GM21360 (cell line): ENCODE measurements around the gene DSCAML1.
"Not testable (repeated sequence)": the region's sequence is repeated elsewhere in the genome, so short reads cannot be mapped to it uniquely, and the experiment has no call there.

Experiments used
- ATAC-seq: cut with Tn5 transposase; IDR thresholded peaks from one replicate; pipeline ENCODE4 v1.9.1; 2021; ENCODE audit warnings: mild to moderate bottlenecking, moderate library complexity; ENCODE audit not compliant: unreplicated experiment

DSCAML1 gene

DNA sequence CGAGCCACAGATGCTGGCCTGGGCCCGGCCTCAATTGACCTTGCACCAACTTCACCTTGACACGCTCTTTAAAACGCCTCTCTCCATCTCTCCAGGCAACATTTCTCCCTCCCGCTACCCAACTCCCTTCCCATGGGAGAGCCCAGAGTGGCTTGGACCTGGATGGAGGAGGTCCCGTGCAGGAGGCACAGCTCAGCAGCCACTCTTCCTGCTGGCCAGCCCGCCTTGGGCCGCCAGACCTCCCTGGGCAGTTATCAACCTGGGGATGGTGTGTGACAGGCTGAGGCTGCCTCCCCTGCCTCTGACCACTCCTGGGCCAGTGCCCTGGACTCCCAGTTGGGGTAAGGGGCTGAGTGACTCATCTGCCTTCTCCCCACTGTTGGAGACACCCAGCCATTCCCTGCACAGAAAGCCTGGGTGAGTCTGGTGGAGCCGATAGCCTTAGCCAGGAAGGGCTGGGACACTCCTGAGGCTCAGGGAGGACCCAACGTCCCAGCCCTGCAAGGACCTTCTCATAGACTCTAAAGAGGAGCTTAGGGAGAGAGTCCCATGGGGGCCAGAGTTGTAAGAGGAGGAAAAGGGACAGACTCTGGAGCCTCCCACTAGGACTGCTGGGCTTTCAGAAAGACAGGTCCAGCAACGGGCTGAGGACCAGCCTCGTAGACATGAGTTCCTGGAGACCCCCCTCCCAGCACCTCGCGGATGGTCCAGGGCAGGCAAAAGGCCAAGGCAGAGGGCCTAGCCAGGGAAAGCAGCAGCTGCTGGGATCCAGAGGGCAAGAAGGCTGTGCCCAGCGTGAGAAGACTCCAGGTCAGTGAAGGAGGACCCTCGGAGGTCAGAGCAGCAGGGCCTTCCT is 337.7 kb downstream of the DSCAML1 start:
- ATAC-seq = no peak

DNA sequence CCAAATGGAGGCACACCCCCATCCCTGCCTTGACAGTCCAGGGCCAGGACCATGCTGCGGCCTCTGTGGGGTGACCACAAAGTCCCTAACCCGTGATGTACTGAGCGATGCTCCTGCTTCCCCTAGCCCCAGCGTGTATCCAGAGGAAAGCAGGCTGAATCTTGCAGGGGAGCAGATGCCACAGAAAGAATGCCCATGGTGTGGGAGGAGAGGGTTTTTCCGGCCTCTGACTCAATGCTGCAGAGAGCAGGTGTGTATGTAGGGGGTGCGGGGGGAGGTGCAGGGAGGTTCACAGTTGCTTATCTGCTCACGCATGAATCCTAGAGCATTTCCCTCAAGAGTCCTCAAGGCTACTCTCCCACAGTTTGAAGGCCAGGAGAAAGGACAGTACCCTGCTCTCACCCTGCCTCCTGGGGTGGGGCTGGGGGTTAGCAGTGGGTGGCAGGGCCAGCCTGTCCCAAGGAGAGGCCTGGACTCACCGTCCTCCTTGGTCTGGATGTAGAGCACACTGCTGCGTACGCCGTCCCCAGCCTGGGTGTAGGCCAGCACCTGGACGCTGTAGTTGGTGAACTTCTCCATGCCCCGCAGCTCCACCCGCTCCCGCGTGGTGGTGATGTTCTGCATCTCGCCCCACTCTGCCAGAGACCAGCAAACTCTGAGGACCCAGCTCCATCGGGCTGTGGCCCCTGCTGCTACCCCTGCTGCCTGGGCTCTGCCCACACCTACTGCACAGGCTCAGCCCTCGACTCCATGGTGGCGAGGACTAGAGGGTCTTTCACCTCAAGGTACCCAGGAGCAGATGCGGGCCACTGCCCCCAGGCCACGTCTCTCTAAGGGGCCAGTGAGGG is 338.5 kb downstream of the DSCAML1 start:
- peak; percentile 47 for ATAC-seq

DNA sequence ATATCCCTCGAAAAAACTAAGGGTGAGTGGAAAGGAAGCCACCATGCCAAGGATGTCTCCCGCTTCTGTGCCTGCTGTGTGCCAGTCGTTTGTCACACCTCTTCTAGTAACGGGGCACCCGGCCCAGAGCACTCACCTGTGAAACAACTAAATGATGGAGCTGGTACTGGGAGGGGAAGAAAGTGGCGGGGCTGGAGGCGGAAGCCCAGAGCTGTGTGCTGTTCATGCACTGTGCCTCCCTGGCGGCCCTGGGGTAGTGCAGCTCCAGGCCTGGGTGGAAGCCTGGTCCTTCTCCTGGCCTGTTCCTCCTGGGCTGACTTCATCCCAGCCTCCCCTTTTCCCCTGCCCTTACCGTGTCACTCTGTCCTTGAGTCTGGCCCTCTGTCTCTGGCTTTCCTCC is 339.2 kb downstream of the DSCAML1 start:
- ATAC-seq = peak; percentile 36

DNA sequence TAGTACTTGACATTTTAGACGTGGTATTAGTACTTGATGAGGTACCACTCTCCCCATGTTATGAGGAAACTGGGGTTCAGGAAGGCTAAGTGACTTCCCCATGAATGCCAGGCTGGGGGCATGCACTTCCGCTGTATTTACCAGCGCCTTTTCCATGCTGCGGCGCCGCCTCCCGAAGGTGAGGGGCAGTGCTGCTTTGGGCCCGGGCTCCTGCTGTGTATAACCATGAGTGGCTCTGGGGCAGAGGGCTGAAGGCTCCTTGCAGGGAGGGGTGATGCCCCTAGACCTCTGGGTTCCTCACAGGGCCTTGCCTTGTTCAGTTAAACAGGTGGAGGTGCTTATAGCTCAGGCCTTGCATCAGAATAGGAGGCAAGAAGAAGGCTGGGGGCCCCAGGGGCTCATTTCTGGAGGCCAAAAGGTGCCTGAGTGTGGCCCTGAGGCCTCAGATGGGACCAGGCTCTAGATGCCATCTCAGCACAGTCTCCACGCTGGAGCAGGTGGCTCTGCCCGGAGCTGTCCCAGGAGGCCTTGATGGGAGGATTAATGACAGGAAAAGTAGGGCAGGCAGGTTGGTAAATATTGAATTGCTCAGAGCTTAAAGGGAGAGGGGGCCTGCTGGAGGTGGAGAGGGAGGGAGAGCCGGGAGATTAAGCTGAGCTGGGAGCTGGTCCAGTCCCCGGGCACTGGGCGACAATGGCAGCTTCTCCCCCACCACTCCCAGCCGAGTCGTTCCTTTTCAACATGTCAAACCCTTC is 339.8 kb downstream of the DSCAML1 start:
- no peak for ATAC-seq

DNA sequence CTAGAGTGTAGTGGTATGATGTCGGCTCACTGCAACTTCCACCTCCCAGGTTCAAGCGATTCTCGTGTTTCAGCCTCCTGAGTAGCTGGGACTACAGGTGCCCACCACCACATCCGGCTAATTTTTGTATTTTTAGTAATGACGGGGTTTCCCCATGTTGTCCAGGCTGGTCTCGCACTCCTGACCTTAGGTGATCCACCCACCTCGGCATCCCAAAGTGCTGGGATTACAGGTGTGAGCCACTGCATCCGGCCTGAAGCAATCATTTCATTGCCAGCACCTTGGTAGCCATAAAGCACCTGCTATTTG is 340.3 kb downstream of the DSCAML1 start:
- not testable (repeated sequence) for ATAC-seq

DNA sequence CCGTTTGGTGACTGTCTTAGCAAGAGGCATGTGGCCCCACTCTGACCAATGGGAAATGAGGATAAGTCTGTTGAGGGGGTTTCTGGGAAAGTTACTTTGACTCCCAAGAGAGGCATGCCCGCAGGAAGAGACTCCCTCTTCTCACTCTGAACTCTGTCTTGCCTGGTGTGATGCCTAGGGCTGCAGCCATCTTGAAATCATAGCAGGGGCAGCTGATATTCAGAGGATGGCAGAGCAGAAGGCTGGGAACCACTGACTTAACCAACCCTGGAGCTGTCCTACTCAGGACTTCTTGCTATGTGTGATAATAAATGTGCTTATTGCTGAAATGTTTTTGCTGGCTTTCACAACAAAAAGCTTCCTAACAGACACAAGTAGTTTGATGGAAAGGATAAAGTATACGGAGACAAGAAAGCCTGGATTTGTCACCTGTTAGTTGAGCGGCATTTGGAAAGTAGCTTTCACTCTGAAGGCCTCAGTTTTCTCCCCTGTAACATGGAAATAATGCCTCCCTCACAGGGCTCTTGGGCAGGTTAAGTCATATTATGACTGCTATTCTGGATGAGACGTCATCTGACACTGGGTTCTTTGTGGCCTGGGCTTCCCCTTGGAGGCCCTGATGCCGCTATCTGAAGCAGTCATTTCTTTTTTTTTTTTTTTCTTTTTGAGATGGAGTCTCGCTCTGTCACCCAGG is 340.8 kb downstream of the DSCAML1 start:
- ATAC-seq = peak; percentile 50

DNA sequence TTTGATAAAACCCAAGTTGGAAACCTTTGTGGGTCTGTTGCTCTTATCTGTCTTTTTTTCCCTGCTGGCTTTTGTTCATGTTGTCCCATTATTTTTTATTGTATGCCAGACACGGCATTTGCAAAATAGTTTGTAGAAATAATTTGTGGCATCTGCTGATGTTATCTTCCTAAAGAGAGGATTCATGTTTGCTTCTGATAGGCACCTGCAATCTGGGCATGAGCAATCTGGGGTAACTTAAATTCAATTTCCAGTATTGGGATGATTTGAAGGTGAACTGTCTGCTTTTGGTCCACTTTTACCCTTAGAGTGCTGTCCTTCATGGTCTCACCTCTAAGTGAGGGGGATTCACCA is 342.5 kb downstream of the DSCAML1 start:
- no peak for ATAC-seq

DNA sequence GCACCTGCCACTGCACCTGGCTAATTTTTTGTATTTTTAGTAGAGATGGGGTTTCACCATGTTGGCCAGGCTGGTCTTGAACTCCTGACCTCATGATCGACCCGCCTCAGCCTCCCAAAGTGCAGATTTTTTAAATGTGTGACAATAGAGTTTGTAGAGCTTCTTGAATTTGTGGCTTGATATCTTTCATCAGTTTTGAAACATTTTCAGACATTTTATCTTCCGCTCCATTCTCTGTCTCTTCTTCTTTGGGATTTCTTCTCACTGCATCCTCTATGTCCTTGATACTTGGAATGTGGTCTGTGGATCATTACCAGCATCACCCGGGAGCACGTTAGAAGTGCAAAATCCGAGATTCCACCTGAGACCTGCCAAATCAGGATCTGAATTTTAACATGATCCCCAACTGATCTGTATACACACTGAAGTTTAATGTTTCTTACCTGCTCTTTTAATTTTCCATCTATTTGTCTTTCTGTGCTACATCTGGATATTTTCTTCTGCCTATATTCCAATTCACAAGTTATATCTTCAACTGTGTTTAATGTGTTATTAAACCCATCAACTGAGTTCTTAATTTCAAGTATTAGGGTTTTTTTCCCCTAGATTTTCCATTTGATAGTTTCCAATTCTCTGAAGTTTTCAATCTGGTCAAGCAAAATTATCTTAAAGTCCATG is 343.0 kb downstream of the DSCAML1 start:
- ATAC-seq = no peak

DNA sequence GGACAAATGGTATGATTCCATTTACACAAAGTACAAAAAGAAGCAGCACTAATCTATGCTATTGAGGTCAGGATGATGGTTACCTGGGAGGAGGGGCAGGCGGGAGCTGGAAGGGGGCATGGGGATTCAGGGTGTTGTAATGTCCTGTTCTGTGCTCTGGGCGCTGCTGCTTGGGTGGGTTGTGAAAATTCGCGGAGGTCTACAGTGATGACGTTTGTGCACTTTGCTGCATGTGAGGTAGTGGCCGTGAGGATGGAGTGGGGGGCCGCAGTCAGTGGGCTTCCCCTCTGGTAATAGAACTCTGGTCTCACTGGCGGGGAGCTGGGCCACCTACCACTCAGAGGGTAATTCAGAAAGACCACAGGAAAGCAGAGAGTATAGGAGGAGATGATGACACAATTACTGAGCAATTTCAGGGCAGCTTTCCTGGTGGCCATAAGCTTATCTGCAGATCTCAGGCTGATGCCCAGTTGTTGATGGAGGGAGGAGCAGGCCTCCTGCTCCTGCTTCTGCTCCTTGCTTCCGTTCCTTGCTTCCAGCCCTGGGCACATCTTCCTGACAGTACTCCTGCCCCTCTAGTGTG is 347.8 kb downstream of the DSCAML1 start:
- no peak for ATAC-seq

DNA sequence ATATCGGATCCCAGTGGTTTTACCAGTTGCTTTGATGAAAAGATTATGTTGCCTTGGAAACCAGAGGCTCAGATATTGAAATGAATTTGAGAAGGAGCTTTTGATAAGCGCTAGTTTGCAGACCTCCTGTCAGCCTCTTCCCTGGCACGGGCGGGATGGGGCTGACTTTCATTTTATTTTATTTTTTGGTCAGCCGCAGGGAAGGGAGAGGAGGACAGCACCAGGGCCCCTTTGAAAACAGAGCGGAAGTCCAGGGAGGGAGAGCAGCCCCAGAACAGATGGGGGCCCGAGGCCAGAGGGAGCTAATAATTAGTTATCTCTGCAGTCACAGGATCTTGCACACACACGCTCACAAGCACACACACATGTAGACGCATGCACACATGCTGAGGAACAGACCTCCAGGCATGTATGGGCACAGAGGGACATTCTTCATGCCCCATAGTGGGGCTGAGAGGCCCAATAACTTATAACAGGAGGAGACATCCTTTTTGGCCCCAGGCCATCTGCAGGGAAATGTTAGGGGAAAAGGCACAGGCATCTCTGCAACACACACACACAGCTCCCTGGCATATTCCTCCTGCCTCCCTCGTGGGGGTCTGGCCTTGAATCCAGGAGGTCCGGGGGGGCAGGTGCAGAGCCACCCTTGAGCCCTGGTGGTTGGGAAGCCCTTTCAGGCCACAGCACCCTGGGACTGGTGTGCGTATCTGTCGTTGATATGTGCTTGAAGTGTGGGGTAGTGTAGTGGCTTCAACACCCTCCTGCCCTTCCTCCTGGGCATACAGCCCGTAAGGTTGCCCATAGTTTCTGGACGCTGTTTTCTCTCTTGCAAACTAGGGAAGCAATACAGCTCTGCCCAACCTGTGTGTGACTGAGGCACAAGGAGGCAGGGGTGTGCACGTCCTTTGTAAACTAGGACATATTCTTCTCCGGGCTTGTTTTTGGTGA is 352.0 kb downstream of the DSCAML1 start:
- ATAC-seq = no peak

DNA sequence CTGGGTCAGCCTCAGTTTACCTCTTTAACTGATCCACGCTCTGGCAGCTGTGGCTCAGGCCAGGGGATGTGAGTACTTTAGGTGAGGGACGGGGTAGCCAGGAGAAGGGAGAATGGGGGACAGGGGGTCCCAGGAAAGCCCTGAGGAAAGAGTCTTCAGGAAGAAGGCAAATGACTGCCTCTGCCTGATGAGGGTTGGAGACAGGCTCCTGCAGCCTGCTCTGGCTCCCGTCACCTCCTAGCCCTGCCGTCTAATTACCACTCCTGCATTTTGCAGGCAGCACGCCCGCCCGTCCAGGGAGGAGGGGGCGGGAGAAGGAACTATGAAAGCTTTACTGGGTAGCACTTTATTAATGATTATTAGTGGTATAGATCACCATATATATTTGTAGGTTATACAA is 352.8 kb downstream of the DSCAML1 start:
- ATAC-seq = no peak

DNA sequence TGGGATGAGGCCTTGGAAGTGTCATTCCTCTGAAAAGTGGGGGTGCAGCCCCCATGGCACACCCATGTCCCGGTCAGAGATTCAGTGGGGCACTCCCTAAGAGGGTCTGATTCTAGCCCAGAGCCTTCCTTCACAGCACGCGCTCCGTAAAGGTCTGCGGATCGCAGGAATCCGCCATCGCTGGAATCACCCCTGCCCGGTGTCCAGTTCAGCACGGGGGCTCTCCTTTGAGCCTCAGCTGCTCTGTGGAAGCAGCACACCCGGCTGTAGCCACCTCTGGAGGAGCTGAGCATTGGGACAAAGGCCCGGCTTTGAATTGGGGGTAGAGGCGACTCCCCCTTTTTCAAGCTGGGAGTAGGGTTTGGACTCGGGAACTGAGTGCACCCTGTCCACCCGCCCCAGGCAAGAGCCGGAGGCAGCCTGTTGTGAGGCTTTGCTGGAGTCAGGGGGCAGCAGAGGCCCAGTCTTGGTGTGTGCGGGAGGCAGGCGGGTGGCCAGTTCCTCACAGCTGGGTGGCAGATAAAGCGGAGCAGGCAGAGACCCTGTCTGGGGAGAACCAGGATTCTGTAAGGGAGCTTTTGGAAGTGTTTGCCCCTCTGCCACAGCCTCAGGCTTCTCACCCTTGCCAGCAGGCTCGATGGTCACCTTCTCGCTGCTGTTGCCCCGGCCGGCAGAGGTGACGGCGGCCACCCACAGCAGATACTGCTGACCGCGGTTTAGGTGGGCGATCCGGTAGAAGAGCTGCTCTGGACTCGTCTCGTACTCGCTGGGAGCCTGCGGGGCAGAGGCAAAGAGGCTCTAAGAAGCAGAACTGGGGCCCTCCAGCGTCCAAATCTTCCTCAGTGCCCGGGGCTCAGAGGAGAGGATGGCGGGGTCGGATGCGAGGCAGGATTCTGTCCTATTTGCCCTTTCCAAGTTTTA is 353.5 kb downstream of the DSCAML1 start:
- ATAC-seq = no peak

DNA sequence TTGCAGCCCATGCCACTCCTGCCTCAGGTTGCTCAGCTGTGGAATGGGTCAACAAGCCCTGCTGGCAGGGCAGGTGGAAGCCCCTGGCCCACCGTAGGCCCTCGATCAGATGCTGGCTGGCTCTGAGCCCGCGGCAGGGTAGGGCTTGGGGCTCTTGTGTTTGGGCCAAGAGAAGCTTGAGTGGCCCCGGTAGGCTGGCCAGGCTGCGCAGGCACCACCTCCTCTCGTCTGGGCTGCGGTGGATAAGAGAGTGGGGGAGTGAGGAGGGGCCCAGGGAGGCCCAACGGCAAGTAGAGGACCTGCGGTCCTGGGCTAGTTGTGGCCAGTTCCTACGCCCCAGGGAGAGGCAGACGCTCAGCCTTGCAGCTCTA is 354.2 kb downstream of the DSCAML1 start:
- no peak for ATAC-seq

DNA sequence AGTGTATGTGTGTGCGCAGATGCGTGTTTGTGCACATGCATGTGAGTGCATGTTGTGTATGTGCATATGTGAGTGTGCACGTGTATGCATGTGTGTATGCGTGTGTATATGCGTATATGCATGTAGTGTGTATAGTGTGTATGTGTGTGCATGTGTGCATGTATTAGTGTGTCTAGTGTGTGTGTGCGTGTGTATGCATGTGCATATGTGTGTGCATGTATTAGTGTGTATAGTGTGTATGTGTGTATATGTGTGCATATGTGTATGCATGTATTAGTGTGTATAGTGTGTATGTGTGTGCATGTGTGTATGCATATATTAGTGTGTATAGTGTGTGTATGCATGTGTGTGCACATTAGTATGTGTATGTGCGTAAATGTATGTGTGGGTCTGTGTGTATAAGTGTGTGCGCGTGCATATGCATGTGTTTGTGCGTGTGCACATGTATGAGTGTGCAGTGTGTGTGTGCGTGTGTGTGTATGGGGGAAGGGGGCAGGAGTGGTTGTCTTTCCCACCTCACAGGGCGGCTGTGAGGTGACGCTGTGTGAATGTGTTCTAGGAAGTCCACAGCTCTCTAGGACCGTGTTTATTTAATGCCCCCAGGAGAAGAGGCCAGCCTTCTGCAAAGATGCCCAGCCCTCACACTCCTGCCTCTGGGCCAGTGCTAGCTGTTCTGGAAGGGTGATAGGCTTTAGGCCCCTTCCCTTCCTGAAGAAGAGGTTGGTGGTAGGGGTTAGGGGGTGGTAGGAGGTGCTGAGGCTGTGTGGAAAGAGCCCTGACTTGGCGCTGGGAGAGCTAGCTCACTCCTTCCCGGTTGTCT is 354.8 kb downstream of the DSCAML1 start:
- no peak for ATAC-seq

DNA sequence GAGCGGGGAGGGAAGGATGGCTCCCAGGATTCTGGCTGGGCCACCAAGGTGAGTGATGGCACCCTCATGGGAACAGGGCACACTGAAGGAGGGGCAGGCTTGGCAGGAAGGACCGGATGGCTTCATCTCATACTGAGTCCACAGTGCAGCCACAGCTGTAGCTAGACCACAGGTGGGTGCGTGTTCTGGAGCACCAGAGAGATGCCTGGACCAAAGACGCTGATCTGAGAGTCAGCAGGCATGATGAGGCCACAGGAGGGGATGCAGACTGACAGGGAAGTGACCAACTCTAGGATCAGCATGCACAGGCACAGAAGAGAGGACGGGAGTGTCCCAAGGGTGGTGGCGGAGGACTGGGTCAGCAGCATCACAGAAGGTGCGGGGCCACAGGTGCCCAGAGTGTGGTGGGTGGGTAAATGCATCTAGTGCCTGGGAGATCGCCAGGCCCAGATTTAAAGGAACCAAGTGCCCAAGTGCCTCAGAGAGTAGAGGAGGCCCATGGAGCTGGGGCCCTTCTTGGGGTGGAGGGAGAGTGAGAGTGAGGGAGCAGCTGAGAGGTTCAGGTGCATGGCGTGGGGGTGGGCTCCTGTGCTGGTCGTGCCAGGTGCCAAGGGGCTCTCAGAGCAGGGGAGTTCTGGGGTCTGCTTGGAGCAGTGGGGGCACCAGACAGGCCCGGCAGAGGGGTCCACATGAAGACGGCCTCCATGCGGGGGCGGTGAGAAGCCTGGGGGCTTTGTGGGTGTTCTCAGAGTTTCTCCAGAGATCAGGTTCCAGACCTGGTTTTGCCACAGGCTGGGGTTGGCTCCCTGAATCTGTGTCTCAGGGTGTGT is 355.7 kb downstream of the DSCAML1 start:
- ATAC-seq = no peak

DNA sequence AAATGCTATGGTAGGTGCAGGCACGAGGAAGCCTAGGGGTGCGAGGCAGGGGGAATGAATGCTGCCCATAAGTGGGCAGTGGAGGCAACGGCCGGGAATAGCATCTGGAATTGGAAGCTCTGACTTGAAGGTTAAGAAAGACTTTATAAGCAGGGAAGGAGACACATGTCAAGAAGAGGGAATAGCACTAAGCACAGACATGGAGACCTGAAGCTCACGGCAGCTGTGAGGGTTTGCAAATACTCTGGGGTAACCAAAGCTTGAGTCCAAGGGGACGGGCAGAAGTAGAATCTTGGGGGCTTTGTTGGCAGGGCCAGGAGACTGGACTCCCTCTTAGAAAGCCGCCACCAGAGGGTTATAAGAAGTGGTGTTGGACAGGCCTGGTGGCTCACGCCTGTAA is 356.8 kb downstream of the DSCAML1 start:
- ATAC-seq = no peak
